HG03159 (cell line): Measurements from ENCODE around the gene SLC29A2.

Experiments
- ATAC-seq: cut with Tn5 transposase; IDR thresholded peaks from one replicate; pipeline ENCODE4 v1.9.1; 2021; ENCODE audit warnings: mild to moderate bottlenecking, moderate library complexity; ENCODE audit not compliant: unreplicated experiment

The SLC29A2 gene, protein sequence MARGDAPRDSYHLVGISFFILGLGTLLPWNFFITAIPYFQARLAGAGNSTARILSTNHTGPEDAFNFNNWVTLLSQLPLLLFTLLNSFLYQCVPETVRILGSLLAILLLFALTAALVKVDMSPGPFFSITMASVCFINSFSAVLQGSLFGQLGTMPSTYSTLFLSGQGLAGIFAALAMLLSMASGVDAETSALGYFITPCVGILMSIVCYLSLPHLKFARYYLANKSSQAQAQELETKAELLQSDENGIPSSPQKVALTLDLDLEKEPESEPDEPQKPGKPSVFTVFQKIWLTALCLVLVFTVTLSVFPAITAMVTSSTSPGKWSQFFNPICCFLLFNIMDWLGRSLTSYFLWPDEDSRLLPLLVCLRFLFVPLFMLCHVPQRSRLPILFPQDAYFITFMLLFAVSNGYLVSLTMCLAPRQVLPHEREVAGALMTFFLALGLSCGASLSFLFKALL

DNA sequence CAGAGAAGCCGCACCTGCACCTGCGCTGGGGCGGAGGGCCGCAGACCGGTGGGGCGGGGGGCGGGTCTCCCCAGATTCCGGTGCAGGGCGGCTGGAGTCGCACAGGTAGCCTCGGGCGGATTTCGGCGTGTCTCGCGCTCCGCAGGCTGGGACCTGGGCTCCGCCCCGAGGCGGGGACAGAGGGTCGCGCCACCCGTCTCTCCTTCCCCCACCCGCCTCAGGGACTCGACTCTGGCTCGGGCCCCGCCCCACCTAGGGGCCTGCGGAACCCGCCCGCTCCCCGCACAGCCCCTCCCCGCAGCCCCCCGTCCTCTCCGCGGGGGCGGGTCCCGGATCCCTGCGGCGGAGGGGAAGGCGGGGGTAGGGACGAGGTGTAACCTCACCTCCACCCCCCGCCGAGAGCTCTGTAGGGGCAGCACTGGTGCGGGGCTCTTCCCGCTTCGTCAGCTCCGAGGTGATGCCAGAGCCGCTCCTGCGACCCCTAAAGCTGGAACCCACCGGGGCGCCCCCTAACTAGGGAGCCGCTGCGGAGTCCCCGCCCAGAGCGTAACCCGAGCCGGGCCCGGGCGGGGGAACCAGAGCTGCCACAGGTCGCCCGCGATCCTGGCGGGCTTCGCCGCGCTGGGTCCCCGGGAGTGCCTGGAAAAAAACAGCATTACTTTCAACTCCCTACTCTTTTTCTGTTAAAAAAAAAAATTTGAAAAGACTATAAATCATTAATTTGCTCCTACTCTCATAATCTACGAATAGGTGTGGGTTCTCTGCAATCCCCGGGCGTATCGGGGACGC, at the start of gene SLC29A2:
Gene SLC29A2, minus strand, starts transcription at position 134 of the 789 bp plus-strand sequence. CDS start 169 bp downstream, outside the sequence.
- peak; percentile 45 for ATAC-seq

DNA sequence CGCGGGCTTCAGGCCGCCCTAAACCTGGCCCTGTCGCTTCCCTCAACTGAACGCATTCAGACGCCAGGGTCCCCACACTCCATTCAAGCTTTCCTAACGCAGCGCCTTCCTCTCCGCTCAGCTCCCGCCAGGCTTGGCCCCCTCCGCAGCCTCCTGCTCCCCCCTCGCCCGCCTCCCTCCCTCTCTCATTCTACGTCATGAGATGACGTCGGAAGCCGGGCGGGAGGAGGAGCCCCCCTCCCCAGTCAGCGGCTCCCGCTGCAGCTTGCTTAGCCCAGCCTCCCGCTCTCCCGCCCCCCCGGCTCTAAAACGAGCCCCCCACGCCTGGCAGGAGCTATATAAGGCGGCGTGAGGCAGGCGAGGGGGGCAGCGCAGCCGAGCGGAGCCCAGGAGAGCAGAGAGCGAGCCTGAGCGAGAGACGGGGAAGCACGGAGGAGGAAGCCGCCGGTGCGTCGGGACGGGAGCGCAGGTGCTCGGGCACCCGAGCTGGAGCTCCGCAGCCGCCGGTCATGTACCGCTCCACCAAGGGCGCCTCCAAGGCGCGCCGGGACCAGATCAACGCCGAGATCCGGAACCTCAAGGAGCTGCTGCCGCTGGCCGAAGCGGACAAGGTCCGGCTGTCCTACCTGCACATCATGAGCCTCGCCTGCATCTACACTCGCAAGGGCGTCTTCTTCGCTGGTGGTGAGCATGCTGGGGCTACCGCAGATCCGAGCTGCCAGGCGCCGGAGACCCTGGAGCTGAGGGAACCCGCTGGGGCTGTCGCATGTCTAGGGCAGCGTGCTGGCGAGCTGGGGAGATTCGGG, 49.3 kb upstream of the SLC29A2 start, which contains the start of gene NPAS4:
Gene NPAS4, plus strand, starts transcription at position 365 of the 806 bp plus-strand sequence. Its CDS starts 145 bp downstream, at position 510.
- ATAC-seq = no peak

DNA sequence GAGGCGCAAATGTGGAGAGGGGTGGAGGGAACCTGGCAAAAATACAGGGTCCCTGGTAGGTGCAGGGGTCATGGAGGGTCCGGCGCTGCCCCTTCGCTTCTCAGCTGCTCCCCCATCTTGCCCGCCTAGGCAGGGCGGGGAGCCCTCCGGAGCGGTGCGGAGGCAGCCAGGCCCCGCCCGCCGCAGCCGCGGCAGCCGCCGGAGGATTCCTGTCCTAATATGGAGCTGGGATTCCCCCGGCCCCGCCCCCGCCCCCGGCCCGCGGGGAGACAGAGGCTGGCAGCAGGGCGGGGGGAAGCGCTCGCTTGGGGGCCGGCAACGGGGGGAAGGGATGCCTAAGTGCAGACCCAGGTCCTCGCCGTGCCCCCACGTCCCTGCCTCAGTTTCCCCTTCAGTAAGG, 48.3 kb upstream of the SLC29A2 start:
- ATAC-seq = no peak

DNA sequence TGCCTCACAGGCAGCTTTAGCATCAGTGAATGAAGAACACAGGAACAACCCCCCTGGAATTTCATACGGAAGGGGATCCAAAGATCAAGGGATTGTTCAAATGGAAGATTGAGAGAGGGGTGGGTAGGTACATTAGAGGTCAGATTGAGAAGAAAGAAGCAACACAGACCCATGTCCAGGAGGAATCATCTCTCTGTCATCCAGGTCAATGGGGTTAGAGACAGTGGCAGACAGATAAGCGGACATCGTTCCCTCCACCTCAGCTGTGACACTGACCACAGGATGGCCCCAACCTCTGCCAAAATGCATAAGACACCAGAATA, 47.4 kb upstream of the SLC29A2 start:
- no peak for ATAC-seq

DNA sequence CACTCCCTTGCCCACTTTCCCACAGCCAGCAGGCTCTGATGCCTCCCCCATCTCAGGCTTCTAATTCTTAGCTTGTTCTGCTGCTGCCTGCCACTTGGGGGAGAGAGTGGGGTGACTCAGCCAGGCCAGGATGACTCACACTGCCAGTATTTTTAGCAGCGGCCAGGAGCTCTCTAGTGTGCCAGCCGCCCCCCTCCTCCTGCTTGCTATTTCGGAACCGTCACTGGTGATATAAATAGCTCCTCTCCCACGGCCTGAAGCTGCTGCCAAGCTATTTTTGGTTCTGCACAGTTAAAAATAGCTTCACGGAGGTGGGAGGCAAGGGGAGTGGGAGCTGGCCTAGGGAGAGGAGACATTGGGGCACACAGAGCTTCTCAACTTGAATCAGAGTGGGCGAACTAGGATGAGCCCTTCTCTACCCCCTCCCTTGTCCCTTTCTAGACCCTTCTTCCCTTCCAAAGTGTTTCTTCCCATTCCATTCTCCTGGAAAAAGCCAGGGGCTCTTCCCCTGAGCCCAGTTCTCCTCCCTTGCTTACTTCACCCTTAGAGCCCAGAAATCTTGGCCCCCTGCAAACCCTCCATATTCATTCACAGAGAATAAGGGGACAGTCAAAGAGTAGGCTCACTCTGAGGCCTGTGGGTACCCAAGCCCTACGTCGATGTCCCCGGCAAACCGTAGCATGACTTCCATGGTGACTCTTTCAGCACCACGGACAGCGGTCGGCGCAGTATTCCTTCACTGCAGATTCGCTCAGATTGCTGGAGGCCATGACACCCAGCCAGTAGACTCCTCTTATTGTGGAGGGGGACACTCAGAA, 46.8 kb upstream of the SLC29A2 start:
- ATAC-seq = no peak

DNA sequence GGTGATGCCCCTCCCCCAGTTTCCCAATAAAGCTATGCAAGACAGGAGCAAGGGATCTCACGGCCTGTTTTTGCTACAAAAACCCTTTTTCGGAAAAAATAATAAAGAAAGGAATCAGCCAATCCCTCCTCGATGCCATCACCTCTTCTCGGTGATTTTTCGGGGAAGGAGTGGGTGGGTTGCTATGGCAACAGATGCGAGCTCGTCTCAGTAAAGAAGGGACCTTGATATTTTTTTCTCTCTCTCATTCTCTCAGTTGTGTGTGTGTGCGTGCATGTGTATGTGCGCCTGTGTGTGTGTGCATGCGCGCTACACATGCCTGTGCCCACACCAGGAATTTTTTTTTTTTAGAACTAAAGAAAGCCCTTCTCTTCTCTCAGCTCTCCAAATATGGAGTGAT, 45.4 kb upstream of the SLC29A2 start:
- ATAC-seq = no peak

DNA sequence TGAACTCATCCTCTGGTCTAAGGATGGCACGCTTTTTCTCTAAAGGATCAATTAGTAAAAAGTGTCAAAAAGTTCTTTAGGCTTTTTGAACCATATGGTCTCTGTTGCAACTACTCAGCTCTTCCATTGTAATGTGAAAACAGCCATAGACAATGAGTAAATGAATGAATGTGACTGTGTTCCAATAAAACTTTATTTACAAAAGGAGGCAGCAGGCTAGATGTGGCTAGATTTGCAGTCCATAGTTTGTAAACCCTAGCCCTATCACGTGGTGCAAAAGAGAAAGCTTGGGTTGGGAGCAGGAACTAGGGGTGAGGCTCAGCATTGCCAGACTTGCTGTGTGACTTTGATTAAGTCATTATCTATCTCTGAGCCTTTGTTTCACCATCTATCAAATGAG, 43.9 kb upstream of the SLC29A2 start:
- ATAC-seq = no peak

DNA sequence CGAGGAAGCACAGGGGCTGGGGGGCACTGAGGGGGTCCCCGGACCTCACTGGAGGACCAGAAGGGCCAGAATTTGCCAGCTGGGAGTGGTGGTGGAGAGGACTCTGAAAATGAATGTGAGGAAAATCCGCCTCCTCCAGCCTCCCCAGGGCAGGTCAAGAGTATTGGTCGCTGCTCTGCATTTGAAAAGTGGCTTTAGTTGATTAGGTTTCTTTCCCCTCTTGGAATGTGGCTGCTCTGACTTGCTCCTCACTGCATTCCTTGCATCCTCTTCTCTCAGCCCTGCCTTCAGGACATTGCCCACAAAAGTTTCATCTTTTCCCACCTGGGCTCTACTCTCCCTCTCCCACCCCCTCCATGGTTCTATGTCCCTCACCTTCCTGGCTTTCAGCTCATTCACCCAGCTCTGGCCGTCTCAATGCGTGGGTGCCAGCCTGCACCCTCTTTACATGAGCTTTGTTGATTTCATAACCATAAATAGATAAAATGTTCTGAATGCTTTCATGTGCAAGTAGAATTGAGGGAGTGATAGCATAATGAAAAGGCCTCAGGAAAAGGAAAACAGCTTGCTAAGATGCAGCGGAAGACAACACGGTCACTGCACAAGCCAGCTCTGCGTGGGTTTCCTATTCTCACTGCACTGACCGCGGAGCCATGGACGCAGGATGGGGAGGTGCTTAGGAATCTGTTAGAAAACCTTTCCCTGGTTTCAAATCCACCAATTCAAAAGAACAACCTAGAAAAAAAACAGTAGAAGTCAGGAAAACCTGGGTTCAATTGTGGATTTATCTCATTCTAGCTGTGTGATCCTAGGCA, 42.8 kb upstream of the SLC29A2 start:
- ATAC-seq = no peak

DNA sequence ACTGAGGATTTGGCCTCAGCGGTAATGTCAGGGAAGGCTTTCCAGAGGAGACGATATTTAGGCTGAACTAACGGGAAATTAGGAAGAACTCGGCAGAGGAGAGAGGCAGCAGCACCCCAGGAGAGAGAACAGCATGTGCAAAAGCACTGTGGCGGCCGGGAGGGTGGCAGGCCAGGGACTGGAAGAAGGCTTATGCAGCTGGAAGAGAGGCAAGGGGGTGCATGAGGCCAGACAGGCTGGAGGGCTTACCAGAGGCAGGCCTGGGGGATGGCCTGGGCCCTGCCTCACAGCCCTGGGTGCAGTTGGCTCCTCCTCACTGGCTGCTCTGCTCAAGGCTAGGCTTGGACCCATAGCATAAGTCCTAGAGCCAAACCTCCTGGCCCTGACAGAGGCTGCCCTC, 41.6 kb upstream of the SLC29A2 start:
- no peak for ATAC-seq

DNA sequence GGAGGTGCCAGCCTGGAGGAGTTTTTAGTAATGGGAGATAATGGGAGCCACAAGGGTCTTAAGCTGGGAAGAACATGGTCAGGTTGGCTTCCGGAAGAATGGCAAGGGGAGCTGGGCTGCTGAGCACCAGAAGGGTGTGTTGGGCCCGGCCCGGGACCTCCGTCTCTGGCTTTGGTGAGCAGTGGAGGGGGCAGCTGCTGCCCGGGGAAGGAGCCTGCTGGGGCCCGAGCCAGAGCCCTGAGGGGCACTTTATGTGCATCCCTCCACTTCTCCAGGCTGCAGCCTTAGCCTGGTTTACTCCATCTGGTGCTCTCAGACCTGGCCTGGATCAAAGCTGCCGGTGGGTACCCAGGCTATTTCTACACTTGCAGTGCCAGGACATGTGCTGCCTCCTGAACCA, 40.5 kb upstream of the SLC29A2 start:
- no peak for ATAC-seq

DNA sequence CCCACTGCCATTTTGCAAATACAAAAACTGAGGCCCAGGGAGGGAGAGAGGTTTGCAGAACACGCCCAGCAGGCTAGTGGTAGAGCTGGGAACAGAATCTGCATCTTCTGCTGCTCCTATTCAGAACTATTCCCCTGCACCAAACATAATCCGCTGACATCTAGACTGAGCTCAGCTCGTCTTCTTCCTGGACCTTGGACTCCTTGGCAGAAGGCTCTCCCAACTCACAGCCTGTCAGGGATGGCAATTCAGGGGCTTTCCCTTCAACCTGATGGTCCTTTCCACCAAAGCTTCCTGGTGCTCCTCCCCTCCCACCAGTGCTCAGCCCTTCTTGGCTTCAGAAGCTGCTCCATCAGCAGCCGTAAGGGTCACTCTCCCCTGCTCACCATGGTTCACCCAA, 39.8 kb upstream of the SLC29A2 start:
- no peak for ATAC-seq

DNA sequence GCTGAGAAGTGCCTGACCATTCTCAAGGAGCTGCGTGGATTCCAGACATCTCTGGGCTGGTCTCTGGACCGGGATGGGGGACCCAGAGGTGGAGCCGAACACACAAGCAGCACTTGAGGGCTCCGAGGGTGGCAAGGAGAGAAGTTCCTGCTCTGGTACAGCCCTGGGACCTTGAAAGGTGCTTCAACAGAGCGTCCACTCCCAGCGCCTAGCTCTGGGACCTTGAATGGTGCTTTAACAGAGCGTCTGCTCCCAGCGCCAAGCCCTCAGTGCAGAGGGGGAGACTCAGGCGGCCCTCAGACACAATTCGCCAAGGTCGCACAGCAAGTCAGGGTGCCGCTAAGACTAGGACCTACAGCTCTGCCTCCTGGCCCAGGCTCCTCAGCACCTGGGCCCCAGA, 38.6 kb upstream of the SLC29A2 start:
- ATAC-seq = no peak

DNA sequence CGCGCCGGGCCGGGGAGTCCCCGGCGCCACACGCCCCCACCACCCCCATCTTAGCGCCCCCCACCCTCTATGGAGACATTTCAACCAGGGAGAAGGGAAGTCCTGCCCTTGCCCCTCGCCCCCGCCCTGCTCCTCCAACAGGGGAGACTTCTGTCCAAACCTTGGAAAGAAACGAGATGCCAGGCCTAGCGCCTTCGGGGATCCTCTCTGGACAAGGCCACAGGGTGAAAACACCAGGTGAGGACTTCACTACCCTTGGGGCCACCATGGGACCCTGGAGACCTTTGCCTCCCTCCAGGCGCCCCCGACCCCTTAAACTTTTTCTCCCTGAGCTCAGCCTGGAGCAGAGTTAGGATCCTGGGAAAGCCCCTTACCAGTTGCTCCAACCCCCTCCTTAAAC, 37.7 kb upstream of the SLC29A2 start:
- no peak for ATAC-seq

DNA sequence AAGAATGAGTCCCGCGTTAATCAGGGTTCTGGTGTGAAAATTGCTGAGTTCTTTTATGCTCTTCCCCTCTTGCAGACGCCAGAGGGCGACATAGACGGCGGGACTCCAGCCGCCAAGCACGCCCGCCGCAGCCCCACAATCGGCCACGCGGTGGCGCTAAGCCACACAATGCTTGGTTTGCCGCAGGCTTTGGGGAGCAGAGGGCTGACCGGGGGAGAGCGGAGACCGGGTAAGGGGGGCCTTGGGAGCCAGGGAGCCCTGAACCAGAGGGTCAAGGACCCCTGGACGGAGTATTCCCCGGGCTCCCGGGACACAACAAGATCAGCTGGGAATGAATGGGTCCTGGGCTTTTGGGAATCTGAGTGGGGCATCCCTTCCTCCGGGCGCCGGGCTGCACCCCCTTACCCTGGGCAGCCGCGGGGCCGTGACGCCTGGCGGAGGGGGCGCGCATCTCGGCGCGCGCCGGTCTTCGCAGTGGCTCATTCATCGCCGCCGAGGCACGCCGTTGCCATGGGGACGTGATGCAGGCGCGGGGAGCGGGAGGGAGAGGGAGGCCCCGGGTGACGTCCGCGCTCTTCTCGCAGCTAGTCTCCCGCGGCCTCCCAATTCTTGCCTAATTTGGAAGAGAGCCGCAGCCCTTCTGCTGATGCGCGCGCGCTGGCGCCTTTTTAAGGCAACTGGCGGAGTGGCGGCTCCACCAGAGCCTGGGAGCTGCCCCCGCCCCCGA, 37.1 kb upstream of the SLC29A2 start:
- ATAC-seq = peak; percentile 62

DNA sequence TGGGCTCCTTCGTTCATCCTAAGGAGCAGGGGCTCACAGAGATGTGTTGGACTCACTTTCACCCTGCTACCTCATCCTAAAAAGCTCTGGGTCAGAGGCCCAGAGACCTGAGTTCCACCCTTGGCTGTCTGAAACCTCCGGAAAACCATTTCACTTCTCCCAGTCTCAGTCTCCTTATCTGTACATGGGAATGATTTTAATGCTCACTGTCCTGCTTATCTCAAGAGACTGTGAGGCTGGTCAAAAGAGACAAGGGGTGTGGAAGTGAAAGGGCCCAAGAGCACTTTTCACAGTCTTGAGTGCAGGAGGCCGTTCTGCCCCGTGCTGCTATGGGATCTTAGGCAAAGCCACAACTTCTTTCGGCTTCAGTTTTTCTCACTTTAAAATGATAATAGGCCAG, 36.1 kb upstream of the SLC29A2 start:
- no peak for ATAC-seq

DNA sequence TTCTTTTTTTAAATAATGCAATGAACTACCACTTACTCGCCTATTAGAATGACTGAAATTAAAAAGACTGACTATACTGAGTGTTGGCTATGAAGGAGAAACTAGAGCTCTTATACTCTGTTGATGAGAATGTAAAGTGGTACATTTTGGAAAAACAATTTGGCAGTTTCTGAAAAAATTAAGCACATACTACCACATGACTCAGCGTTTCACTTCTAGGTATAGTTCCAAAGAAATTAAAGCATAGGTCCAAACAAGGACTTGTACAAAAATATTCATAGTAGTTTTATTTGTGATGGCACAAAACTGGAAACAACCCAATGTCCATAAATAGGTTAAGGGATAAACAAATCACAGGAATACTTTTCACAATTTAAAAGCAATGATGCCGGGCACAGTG, 22.4 kb upstream of the SLC29A2 start:
- no peak for ATAC-seq

DNA sequence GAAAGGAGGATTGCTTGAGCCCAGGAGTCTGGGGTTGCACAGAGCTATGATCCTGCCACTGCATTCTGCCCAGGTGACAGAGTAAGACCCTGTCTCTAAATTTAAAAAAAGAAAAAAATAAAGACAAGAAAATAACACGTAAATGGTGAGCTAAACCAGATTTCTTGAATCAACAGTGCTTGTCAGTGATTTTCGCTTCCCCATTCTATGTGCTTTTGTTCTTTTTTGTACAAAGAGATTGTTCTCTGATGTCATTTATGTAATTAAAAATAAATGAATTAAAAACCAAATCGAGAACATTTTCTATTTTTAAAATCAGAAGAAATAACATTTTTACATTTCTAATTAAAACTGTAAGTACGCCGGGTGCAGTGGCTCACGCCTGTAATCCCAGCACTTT, 19.8 kb upstream of the SLC29A2 start:
- ATAC-seq = no peak

DNA sequence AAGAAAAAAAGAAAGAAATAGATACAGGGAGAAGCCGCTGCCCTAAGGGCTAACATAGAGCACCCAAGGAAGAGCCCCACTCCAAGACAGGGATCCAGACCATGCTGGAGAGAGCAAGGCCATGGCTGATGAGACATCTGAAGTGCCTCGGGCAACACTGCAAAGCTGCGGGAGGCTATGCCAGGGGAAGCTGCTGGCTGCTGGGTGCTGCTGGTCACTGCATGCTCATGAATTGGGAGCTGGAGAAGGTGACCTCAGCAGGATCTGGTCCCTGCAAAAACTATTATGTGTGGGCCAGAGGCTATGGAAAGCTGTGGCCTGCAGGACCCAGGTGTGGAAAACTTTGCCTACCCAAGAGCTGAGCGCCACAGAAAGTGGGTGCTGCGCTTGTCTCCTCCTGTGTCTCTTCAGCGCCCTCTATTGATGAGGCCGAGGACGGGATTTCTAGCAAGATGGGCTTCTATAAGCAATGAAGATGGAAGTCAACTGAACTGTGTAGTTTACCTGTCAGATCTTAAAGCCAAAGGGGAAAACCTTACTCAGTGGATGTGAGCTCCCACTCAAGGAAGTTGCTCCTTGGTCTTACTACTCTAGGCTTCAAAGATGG, 17.3 kb upstream of the SLC29A2 start:
- no peak for ATAC-seq
